GM18499 (cell line): ENCODE measurements around the gene ICAM1.

Source experiments
- ATAC-seq: cut with Tn5 transposase; IDR thresholded peaks from one replicate; pipeline ENCODE4 v1.9.1; 2021; ENCODE audit warnings: moderate number of reproducible peaks; ENCODE audit not compliant: insufficient read depth, unreplicated experiment

Gene ICAM1

DNA sequence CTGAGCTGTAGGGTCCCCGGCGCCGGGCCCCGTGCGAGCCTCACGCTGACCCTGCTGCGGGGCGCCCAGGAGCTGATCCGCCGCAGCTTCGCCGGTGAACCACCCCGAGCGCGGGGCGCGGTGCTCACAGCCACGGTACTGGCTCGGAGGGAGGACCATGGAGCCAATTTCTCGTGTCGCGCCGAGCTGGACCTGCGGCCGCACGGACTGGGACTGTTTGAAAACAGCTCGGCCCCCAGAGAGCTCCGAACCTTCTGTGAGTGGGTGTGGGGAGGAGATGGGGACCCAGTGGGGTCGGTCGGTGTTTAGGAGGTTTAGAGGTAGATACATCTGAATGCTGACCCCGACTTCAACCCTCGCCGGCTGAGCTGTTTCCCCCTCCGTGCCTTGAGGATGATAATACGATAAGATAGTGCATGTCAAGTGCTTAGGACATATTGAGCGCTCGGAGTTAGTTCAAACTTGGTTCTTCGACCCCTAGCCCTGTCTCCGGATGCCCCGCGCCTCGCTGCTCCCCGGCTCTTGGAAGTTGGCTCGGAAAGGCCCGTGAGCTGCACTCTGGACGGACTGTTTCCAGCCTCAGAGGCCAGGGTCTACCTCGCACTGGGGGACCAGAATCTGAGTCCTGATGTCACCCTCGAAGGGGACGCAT is 20.8 kb downstream of the ICAM1 start:
- ATAC-seq, result no peak

DNA sequence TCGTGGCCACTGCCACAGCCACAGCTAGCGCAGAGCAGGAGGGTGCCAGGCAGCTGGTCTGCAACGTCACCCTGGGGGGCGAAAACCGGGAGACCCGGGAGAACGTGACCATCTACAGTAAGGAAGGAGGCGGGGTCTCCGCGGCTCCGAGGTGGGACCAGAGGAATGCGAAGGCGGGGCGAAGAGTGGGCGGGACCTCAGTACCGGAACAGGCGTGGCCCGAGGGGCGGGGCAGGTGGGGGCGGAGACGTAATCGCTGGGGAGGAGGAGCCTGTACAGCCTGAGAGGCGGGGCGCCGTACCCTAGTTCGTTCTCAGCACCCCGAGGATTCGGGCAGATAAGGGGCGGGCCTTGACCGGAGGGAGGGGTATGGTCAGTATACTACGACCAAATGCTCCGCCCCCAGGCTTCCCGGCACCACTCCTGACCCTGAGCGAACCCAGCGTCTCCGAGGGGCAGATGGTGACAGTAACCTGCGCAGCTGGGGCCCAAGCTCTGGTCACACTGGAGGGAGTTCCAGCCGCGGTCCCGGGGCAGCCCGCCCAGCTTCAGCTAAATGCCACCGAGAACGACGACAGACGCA is 21.4 kb downstream of the ICAM1 start:
- ATAC-seq, result no peak

DNA sequence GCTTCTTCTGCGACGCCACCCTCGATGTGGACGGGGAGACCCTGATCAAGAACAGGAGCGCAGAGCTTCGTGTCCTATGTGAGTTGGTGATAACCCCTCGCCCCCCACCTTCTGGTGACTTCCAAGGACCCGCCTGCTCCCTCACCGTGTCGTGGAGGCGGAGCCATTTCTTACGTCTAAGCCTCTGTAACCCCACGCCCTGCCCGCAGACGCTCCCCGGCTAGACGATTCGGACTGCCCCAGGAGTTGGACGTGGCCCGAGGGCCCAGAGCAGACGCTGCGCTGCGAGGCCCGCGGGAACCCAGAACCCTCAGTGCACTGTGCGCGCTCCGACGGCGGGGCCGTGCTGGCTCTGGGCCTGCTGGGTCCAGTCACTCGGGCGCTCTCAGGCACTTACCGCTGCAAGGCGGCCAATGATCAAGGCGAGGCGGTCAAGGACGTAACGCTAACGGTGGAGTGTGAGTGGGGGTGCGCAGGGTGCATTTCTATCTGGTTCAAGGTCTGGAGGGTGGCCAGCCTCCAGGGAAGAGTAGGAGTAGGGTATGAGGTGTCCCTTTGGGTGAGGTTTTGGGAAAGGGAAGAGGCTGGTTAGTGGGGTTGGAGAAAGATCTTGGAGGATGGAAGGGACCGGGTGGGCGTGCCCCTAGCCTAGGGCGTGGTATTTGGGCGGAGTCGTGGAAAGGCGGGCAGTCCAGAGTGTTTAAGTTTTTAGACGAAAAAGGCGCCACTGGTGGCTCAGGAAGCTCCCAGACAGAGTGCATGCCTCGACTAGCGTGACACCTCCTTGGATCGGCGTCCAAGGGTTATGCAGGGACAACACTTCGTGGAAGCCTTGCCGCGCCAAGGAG is 22.1 kb downstream of the ICAM1 start:
- no peak for ATAC-seq

DNA sequence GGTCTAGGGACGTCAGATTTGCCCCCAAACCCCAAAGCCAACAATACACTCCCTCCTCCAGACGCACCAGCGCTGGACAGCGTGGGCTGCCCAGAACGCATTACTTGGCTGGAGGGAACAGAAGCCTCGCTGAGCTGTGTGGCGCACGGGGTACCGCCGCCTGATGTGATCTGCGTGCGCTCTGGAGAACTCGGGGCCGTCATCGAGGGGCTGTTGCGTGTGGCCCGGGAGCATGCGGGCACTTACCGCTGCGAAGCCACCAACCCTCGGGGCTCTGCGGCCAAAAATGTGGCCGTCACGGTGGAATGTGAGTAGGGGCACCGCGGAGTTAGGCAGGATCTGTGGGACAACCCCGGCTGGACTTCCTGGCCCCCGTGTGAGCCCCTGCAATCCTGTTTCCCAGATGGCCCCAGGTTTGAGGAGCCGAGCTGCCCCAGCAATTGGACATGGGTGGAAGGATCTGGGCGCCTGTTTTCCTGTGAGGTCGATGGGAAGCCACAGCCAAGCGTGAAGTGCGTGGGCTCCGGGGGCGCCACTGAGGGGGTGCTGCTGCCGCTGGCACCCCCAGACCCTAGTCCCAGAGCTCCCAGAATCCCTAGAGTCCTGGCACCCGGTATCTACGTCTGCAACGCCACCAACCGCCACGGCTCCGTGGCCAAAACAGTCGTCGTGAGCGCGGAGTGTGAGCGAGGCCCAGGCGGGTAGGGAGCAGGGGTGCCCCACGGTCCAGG is 22.9 kb downstream of the ICAM1 start:
- no peak for ATAC-seq

DNA sequence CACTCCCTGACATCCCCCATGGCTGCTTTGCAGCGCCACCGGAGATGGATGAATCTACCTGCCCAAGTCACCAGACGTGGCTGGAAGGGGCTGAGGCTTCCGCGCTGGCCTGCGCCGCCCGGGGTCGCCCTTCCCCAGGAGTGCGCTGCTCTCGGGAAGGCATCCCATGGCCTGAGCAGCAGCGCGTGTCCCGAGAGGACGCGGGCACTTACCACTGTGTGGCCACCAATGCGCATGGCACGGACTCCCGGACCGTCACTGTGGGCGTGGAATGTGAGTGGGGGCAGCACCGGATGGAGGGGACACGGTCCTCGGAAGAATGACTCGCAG is 23.4 kb downstream of the ICAM1 start:
- no peak for ATAC-seq

DNA sequence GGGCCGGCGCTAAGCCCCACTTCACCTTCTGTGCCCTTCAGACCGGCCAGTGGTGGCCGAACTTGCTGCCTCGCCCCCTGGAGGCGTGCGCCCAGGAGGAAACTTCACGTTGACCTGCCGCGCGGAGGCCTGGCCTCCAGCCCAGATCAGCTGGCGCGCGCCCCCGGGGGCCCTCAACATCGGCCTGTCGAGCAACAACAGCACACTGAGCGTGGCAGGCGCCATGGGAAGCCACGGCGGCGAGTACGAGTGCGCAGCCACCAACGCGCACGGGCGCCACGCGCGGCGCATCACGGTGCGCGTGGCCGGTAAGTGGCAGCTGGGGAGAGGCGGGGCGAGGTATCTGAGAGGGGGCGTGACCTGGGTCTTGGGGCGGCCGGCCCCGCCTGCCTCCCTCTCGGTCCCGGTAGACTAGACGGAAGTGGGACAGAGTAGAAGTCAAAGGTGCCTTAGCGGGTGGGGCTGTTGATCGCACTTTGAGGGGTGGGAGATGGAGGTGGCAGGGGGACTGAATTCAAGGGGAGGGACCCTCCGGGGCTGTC is 24.5 kb downstream of the ICAM1 start:
- ATAC-seq, result no peak

DNA sequence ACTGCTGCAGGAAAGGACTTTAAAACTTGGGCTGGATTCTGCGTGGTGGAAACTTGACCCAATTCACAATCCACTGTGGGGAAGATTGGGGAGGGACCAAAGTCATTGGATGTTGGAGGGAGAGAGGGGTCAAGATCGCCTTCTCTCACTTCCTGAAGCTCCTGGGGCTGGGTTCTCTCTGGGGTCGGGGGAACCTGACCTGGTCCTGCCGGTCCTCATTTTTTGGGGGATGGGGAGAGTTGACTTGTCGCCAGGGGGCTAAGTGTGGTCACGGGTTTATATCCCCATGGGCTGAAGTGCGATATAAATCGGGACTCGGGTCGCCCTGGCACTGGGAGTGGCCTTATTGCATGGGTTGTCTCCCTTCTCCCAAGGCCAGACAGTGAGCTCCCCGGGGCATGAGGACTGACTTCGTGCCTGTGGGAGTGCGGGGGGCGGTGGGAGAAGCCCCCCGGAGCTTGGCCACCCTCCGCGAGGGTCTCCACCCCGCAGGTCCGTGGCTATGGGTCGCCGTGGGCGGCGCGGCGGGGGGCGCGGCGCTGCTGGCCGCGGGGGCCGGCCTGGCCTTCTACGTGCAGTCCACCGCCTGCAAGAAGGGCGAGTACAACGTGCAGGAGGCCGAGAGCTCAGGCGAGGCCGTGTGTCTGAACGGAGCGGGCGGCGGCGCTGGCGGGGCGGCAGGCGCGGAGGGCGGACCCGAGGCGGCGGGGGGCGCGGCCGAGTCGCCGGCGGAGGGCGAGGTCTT is 25.1 kb downstream of the ICAM1 start:
- no peak for ATAC-seq

DNA sequence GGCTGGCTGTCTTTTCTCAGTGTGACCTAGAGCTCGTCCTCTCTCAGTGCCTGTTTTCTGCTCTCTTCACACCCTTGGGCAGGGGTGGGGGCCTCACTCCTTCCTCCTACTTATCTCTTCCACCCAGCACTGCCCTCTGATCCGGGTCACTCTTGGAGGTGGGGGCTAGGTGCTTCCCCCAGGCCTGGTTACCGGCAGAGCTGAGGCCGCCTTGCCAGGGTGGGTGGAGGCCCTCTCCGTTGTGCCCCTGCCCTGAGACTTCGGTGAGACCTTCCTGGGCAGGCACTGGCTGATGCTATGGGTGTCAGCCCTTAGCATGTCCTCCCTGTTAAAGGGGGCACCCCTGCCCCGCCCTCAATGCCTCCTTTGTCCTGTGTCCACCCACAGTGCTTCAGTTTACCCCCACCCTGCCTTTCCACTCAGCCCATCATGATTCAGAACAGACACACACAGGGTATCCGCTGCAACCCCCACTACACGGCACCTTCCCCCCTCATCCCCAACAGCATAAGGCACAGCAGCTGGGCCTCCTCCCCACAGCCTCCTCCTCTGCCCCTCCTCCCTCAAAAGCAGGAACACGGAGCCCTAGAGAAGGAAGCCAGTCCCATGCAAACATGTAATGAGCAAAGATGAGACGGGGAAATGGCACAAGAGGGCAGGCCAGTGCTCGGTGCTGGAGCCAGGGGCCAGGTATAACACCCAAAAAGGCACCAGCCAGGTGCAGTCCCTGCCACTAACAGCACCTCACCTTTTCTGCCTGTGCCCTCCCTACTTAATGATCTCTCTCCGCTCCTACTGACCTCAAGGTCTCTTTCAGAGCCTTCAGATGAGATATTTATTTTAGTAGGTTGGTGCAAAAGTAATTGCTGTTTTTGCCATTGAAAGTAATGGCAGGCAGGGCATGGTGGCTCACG is 28.9 kb downstream of the ICAM1 start:
- ATAC-seq, result no peak

DNA sequence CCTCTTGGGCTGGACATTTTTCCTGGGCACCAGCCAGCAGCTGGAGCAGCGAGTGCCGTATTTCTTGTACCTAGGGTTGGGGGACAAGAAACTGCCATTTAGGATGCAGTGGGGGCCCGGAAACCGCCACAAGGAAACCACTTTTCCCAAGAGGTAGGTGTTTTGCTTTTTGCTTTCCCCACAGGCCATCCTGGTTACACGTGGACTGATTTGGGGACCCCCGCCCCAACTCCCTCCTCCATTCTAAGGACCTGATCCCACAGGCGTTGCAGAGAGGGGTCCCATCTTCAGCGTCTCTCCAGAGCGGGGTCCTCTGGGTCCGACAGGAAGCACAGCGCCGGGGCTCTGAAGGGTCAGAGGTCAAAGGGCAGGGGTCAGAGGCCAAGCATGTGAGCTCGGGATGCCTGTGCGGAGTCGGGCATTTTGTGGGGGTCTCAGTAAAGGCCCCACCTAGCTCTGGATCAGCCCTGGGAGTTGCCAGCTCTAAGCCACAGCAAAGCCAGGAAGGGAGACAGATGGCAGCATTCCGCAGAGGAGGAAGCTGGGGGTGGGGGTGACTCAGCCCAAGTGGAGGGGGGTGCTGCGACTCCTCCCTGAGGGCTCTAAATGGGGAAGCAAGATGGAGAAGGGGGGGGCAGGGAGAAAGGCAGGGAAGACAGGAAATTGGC is 34.4 kb downstream of the ICAM1 start:
- no peak for ATAC-seq

DNA sequence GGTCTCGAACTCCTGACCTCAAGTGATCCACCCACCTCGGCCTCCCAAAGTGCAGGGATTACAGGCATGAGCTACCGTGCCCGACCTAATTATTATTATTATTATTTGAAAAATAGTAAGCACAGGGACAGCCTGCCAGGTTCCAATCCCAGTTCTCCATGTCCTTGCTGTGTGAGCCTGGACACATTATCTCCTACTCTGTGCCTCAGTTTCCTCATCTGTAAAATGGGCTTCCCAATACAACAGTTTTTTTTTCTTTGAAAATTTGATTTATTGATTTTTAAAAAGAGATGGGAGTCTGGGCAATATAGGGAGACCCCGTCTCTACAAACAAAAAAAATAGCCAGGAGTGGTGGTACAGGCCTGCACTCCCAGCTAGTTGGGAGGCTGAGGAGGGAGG is 35.4 kb downstream of the ICAM1 start:
- ATAC-seq, result no peak

DNA sequence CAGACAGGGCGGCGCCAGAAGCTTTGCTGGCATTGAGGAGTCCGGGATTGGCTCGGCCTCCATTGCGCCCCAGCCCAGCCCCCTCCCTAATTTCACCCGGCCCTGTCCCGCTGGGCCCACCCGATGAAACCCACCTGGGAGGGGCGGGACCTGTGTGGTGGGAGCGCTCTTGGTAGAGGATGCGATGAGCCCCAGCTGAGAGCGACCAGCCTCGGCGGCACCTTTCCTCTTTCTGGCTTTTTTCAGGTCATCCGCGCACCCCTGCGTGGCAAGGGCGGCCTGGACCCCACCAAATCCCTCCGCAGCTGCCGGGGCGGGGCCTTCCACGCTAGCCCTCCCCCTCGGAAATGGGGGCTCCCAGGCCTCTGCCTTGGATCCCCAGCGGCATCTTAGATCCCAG is 38.5 kb downstream of the ICAM1 start, which contains the start of gene ZGLP1:
ZGLP1 (minus strand) TSS at position 393 of the 400 bp plus-strand sequence.
- ATAC-seq, result no peak

DNA sequence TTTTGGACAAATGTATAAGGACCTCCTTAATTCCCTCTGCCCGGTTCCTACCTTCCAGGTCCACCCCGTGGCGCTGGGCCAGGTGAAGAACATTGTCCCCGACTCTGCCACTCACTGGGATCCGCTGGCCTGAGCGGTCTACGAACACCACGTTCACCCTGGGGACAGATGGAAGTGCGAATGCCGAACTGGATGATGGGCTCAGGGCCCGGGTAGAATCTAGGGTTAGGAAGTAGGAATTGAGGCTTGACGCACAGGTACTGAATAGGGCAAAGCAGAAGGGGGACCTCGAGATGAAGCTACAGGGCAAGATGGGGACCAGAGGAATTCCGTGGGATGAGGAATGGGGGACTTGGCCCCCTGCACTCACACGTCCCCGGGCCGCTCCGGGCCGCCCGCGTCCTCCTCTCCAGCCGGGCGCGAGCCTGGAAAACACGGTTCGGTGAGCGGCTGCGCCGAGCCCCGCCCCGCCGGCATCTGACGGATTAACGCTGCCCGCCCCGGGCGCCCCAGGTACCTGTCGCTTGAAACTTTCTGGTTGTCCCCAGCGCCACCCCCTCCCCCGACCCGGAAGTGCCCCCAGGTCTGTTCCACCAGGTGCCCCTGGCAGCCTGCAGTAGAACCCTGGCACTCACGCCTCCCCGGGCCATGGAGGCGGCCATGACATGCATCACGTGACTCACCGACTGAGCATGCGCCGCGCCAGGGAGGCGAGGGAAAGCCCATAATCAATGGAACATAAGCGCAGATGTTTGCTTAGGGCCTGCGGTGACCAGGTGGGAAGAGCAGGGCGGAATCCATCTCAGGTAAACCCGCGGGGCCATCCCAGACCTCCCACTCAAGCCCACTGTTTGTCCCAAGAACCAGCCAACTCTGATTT is 44.7 kb downstream of the ICAM1 start, which contains the start of gene FDX2:
FDX2 (minus strand) TSS at position 681 of the 880 bp plus-strand sequence; CDS start at position 662, 19 bp downstream.
- ATAC-seq, result no peak

DNA sequence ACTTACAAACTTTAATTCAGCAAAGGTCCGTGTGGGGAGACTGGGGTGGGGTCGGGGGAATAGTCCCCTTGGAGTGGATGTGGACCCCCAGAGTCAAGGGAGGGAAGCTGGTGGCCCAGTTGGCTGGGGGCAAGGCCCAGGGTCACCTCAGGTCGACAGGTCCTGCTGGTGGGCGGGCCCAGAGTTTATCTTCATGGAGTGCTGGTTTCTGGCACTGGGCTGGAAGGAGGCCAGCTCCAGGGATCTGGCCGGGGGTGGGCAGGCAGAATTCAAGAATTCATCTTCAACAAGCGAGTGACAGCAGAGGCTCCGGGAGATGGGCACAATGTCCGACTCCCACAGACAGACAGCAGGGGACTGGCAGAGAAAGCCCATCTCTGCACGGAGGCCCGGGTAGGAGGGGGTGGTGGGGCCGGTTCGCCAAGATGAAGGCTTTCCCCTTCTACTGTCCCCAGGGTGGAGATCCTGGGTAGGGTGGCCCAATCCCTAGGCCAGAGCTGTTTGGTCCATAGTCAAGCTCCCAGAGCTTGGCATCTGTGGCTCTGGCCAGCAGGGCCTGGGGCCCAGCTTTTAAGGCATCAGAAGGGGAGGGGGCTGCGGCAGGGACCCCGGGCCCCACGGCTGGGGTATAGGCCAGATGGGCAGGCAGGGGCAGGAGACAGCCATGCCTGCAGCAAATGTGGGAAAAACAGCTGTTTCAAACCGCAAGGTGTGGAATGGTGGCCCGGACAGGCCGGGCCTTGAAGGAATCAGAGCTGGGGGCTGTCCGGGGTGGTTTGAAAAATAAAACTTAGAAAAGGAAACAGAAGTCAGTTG is 45.5 kb downstream of the ICAM1 start:
- ATAC-seq, result no peak

DNA sequence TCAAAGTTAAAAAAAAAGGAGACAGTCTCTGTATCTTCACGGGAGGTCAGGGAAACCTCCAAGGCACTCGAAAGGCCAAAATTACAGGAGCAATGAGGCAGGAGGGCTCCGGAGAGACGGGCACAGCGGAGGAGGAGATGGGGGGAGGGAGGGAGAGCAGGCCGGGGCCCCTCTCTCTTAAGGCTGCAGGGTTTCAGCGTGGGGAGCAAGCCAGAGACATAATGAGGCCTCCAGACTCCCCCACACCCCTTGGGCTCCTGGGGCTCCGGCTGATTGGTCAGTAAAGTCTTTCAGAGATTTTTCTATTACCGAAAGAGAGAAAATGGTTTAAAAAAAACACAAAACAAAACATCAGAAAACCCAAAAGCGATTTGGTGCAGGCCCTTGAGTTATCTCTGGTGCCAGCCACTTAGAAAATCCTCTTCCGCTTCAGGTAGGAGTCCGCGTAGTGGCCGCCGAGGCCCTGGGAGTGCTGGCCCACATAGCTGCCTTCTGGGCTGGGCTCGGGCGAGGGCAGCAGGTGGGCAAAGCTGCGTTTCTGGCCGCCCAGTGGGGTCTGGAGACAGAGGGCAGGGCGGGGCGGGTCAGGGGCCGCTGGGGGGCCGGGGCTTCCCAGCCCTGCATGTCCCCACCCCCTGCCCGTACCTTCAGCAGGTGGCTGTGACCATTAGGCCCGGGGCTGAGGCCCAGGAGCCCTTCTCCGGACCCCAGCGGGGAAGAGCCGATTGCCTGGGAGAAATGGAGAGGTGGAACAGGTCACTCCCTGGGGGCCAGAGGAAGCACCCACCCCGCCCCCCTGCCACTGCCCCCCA is 46.3 kb downstream of the ICAM1 start:
- ATAC-seq, result no peak

DNA sequence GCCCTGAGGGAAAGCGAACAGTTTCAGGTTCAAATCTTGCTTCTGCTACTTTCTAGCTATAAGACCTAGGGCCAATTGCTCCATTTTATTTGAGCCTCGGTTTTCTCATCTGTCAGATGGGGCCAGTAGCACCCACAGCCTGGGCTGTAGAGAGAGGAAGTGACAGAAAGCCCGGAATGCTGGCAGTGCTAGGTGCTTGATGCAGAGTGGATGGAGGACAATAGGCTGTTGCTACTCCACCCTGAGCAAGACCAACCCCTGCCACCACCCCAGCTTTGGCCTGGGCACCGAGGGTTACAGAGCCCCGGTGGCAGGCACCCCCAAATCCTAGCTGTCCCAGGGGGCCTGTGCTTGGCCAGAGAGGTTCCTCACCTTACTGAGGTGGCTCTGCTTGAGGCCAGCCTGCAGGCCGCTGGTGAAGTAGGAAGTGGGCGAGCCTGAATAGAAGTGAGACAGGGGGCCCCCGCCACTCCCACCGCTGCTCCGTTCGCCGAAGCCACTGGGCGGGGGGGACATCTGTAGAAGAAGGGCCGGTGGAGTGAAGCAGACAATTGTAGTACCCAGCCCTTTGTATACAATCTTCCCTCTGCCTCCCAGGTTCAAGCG is 47.0 kb downstream of the ICAM1 start:
- ATAC-seq, result no peak
